Fibroblast of lung (primary cell): ENCODE measurements around the gene WWOX. TPM values are rescaled to one million over a fixed set of nuclear protein-coding genes. Genes with fewer than 3 reads are reported as not detected.
"Not testable (repeated sequence)": the region's sequence is repeated elsewhere in the genome, so short reads cannot be mapped to it uniquely, and the experiment has no call there.

Experiments
- DNase-seq, 2 donors: peaks; one replicate each; pipeline versions ENCODE4 v3.0.0 to v3.0.0-alpha.2; 2010; ENCODE audit warnings: low read depth in 2 of 2
- H2AFZ ChIP-seq: 2 replicates; pipeline ENCODE4 v1.5.1; 2012; ENCODE audit warnings: low read length, control low read depth, inconsistent platforms
- H3K27ac ChIP-seq: 2 replicates; pipeline ENCODE4 v1.5.1; 2011; ENCODE audit warnings: low read length, control low read depth; ENCODE audit not compliant: insufficient read depth
- H3K27me3 ChIP-seq: 2 replicates; pipeline ENCODE4 v1.5.1; 2011; ENCODE audit warnings: mild to moderate bottlenecking, low read length; ENCODE audit not compliant: control insufficient read depth, insufficient read depth
- H3K36me3 ChIP-seq: 2 replicates; pipeline ENCODE4 v1.5.1; 2011; ENCODE audit warnings: low read length; ENCODE audit not compliant: control insufficient read depth, insufficient read depth
- H3K4me1 ChIP-seq: 2 replicates; pipeline ENCODE4 v1.5.1; 2011; ENCODE audit warnings: low read length; ENCODE audit not compliant: control insufficient read depth, insufficient read depth; ENCODE audit errors: extremely low read depth
- H3K4me2 ChIP-seq: 2 replicates; pipeline ENCODE4 v1.5.1; 2011; ENCODE audit warnings: low read length, control low read depth; ENCODE audit not compliant: insufficient read depth; ENCODE audit errors: extremely low read depth
- H3K4me3 ChIP-seq, 4 experiments: fragments of 200-600 bp in 1 of 4; sonication (generic) in 1 of 4; replicated peaks in 1 of 4; 2 replicates each; pipeline ENCODE4 v1.5.1; 2011 to 2016; ENCODE audit warnings: low read length in 4 of 4, low read depth in 3 of 4, mild to moderate bottlenecking in 3 of 4, control low read depth in 2 of 4, inconsistent platforms in 1 of 4, mixed read lengths in 1 of 4; ENCODE audit not compliant: insufficient read depth in 1 of 4; ENCODE audit errors: control extremely low read depth in 1 of 4
- H3K79me2 ChIP-seq: 2 replicates; pipeline ENCODE4 v1.5.1; 2012; ENCODE audit warnings: mild to moderate bottlenecking, low read length, inconsistent platforms; ENCODE audit not compliant: control insufficient read depth, insufficient read depth
- H3K9ac ChIP-seq: 2 replicates; pipeline ENCODE4 v1.5.1; 2011; ENCODE audit warnings: mild to moderate bottlenecking, low read length, control low read depth; ENCODE audit not compliant: insufficient read depth
- H3K9me3 ChIP-seq: 2 replicates; pipeline ENCODE4 v1.5.1; 2012; ENCODE audit warnings: low read depth, low read length; ENCODE audit not compliant: control insufficient read depth, insufficient read depth
- H4K20me1 ChIP-seq: 2 replicates; pipeline ENCODE4 v1.5.1; 2011; ENCODE audit warnings: low read length; ENCODE audit not compliant: control insufficient read depth, insufficient read depth; ENCODE audit errors: extremely low read depth
- CTCF ChIP-seq, 2 donors: IDR thresholded peaks in 1 of 2; conservative IDR thresholded peaks in 1 of 2; 1 replicate in 1 of 2; 2 replicates in 1 of 2; pipeline ENCODE4 v1.5.1; 2011 to 2012; ENCODE audit warnings: low read length in 2 of 2, control low read depth in 1 of 2, inconsistent platforms in 1 of 2, low read depth in 1 of 2, mild to moderate bottlenecking in 1 of 2
- EZH2 ChIP-seq: IDR thresholded peaks from 2 replicates; pipeline ENCODE4 v1.5.1; 2012; ENCODE audit warnings: low read length, control low read depth, mild to moderate bottlenecking; ENCODE audit errors: missing control alignments
- polyA plus RNA-seq, 2 donors: library from polyadenylated mRNA; depleted of rRNA in 1 of 2; stranded (reverse) in 1 of 2; unstranded in 1 of 2; fragments of >200 nt; gene quantifications; 2 replicates each; pipeline ENCODE4 v1.2.1, GENCODE V29; 2011 to 2012; ENCODE audit warnings: missing spikeins in 1 of 2
- total RNA-seq: library from RNA; depleted of rRNA; stranded (reverse); fragments of >200 nt; gene quantifications from 2 replicates; pipeline ENCODE4 v1.2.1, GENCODE V29; 2014

The WWOX gene
- total and polyA plus RNA-seq, 2 donors (not counting 1 experiment from before 2014, with no cell fraction given) = 5.6 to 16.3 TPM

GRCh38 chr16:79051313-79051712 lies 951.9 kb downstream of the WWOX start:
- no peak overlapping the region for H2AFZ ChIP-seq
- H4K20me1 ChIP-seq = no peaks in the 10 kb centered on the region
- no peaks in the 10 kb centered on the region for H3K79me2 ChIP-seq
- H3K27me3 ChIP-seq = no peaks in the 10 kb centered on the region
- no peak overlapping the region for H3K4me3 ChIP-seq
- no peaks in the 10 kb centered on the region for H3K9me3 ChIP-seq
- no peaks in the 10 kb centered on the region for H3K36me3 ChIP-seq
- H3K4me2 ChIP-seq = no peak overlapping the region
- DNase-seq = no peak
- no peak overlapping the region for H3K9ac ChIP-seq
- H3K4me1 ChIP-seq = no peaks in the 10 kb centered on the region
- no peak overlapping the region for H3K27ac ChIP-seq
- TF ChIP-seq CTCF (conservative IDR thresholded peaks at IDR 0.05 in 1 of 2, IDR thresholded peaks at IDR 0.05 in 1 of 2; ENCODE audit: low read depth in 1 of 2, low read length in 2 of 2) (no peak), EZH2 (no peak)

- not testable (repeated sequence) for H3K9me3 ChIP-seq, H3K27ac ChIP-seq, H3K4me1 ChIP-seq, H2AFZ ChIP-seq, H3K36me3 ChIP-seq, H3K79me2 ChIP-seq, H4K20me1 ChIP-seq, H3K9ac ChIP-seq, H3K4me3 ChIP-seq, DNase-seq, H3K27me3 ChIP-seq, H3K4me2 ChIP-seq
Observed at GRCh38 chr16:79052198-79052597, 952.7 kb downstream of the WWOX start.

- H3K4me1 ChIP-seq = no peaks in the 10 kb centered on the region
Observed at GRCh38 chr16:79053577-79053976, 954.1 kb downstream of the WWOX start.

More at GRCh38 chr16:79053577-79053976, 954.1 kb downstream of the WWOX start:
- H3K27ac ChIP-seq = no peak overlapping the region
- H3K9me3 ChIP-seq = no peaks in the 10 kb centered on the region
- no peak overlapping the region for H3K4me3 ChIP-seq
- no peaks in the 10 kb centered on the region for H3K79me2 ChIP-seq
- no peak overlapping the region for H3K4me2 ChIP-seq
- H3K27me3 ChIP-seq = no peaks in the 10 kb centered on the region
- H2AFZ ChIP-seq = no peak overlapping the region
- H4K20me1 ChIP-seq = no peaks in the 10 kb centered on the region
- no peak overlapping the region for H3K9ac ChIP-seq
- no peaks in the 10 kb centered on the region for H3K36me3 ChIP-seq
- no peak for DNase-seq
- TF ChIP-seq EZH2 (no peak), CTCF (conservative IDR thresholded peaks at IDR 0.05 in 1 of 2, IDR thresholded peaks at IDR 0.05 in 1 of 2; ENCODE audit: low read depth in 1 of 2, low read length in 2 of 2) (no peak)
